Measurements from ENCODE around the gene PRRT1. TPM values are rescaled to one million over a fixed set of nuclear protein-coding genes. Genes with fewer than 3 reads are reported as not detected.
A peak's percentile ranks its signal among the peaks of the same experiment; 100 is the strongest.
"Not testable (repeated sequence)": the region's sequence is repeated elsewhere in the genome, so short reads cannot be mapped to it uniquely, and the experiment has no call there.

Gene PRRT1
- total RNA-seq, 1 experiment from 2014 or later, result 0.10 TPM

DNA sequence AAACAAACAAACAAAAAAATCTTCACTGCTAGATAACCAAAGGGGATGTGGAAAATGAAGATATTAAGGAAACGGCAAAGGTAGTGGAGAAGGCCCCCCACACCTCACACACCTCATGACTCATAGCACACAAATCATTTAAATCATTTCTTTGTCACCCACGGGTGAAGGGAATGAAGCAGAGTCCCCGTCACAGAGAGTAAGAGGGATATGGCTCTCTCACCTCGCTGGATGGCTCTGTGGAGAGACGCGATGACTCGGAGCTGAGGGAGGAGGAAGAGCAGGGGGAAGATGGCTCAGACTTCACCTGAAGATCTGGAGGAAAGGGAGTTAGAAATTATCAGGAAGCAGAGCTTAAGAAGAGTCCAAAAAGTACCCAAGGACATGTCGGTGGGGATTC is 24.9 kb downstream of the PRRT1 start:
- DNase-seq (ENCODE audit: low spot score), result no peak

GRCh38 chr6:32123681-32124080 is 28.1 kb downstream of the PRRT1 start:
- DNase-seq (ENCODE audit: low spot score), result no peak

DNA sequence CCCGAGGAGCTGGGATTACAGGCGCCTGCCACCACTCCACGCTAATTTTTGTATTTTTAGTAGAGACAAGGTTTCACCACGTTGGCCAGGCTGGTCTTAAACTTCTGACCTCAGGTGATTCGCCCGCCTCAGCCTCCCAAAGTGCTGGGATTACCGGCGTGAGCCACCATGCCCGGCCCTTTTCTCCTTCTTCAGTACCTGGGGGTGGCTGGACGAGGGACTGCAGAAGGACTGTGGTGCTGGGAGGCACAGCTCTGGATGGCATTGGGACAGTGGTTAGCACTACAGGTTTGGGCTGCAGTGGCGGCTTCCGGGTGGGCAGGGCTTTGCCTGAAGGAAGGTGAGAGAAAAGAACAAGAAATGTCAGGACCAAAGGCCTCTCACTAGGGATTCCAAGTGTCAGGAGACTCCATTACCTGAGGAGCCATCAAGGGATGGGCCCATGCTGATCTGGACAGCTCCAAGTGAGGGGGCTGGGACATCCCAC is 31.1 kb downstream of the PRRT1 start:
- no peak for DNase-seq (ENCODE audit: low spot score)

DNA sequence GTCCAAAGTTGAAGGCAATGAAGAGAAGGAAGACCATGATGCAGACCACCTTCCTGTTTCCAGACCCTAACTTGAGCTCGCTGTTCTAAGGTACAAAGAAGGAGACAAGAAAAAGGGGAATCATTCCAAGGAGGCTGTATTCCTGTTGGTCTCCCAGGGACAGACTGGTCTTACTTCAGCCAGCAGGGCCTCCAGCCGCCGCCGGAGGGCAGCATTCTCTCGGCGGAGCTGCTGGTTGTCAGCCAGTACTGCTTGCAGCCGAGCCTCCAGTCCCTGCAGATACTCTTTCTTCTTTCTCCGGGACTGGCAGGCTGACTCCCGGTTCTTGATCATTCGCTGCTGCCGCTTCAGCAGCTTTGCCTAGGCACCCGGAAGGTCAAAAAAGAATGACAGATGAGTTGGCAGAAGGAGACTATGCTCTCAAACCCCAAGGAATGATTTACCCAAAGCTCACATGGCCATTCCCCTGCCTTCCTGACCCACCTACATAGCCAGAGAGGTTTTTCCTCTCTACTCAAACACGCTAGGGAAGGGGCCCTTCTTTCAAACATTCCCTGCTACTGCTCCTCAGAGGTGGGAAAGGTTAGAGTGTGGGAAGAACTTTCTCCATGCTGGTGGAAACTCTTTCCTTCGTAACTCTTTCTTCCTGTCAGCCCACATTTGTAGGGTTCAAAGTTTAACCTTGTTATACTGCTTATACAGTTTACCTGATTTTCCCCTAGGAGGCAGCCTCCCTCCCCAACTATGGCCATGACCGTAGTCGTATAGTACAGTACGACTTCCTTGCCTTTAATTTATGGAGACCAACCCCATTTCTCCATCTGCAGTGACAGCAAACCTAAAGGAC is 32.7 kb downstream of the PRRT1 start:
- peak; percentile 70 for DNase-seq (ENCODE audit: low spot score)

DNA sequence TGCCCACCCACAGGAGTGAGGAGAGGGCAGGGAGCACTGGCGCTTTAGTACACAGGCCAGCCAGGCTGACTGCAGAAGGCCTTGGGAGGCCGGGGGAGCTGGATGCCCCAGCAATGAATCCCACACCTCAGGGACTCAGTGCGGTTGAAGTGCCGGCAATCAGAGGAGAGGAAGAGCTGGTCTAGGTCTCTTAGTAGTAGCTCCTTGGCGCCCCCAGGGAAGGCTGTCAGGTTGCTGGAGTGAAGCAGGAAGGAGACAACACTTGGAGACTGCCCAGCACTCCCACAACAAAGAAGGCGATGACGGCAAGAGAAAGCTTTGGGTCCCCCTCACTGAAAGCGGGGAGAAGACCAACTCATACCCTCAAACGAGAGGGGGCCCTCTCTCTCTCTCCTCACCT is 34.3 kb downstream of the PRRT1 start:
- no peak for DNase-seq (ENCODE audit: low spot score)

DNA sequence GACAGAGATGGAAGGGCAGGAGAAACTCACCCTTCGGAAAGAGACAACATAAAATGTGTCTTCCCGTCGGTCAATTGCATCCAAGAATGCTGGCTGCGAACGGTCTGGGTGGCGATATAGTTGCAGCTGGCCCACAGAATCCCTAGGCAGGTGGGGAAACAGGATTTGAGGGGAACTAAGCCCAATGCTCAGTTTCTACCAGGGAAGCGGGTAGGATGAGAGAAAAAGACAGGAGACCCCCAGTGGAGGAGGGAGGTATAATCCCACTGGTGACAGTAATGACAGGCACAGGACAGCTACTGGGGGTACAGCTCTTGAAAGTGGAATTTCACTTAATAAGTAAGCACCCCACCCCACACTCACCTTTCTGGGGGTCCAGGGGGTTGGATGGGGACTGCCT is 35.1 kb downstream of the PRRT1 start:
- DNase-seq (ENCODE audit: low spot score), result no peak

DNA sequence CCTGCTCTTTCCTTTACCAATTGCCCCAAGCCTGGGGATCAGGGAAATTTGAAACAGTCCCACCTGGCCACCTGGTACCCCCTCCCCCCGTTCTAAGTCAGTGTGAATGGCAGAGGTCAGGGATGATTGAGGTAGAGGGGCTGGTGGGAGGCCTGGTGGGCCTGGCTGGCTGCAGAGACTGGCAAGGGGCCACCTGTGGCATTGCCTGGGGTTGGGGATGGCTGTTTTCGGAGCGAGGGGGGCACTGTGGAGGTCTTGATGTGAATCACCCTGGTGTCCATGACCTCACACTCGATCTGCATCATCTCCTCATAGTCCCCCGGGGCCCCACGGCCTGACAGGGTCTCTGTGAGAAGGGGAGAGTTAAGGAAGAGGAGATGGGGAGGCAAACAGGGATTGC is 36.1 kb downstream of the PRRT1 start:
- DNase-seq (ENCODE audit: low spot score), result no peak

- DNase-seq (ENCODE audit: low spot score), result no peak
These were observed 36.9 kb downstream of the PRRT1 start for GRCh38 chr6:32114796-32115195.

- DNase-seq (ENCODE audit: low spot score), result peak; percentile 39
These were observed 38.1 kb downstream of the PRRT1 start for GRCh38 chr6:32113386-32114352.

GRCh38 chr6:32112431-32112980 is 39.2 kb downstream of the PRRT1 start:
- no peak for DNase-seq (ENCODE audit: low spot score)

GRCh38 chr6:32111424-32112066 is 40.2 kb downstream of the PRRT1 start:
- no peak for DNase-seq (ENCODE audit: low spot score)

DNA sequence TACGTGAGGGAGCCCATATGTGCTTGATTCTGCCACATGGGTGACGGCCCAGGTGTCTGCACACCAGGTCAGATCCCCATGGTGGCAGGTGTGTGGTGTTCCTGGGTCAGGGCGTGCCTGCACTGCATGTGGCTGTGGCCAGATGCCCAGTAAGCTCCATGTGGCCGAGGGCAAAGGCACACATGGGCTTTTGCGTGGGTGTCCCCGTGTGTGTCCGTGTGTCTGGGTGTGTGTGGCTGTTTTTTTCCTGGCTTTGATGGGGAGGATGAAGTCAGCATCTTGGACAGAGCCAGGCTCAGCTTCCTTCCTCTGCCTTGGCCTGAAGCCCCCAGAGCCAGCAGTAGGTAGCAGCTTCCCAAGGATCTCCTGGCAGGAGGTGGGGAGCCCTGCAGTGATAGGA is 41.1 kb downstream of the PRRT1 start:
- DNase-seq (ENCODE audit: low spot score), result no peak

DNA sequence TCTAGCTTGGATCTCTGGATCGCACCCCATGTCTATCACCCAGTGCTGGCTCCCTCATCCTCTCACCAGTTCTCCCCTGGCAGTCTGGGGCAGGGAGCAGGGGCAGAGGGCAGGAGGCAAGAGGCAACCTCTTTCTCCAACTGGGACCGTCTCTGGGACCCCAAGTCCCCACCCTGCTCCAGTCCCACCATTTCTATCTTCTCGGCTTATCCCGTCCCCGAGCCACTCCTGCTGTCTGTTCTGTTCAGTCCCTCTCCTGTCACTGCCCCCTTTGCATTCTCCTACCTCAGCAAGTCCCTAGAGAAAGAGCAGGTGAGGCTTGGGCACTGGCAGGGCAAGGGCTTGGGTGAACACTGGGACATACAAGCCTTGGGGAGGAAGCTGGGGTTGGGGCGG is 42.0 kb downstream of the PRRT1 start:
- no peak for DNase-seq (ENCODE audit: low spot score)

- DNase-seq (ENCODE audit: low spot score), result no peak
These were observed 42.5 kb downstream of the PRRT1 start, which contains the start of gene TNXB for GRCh38 chr6:32109114-32109764. TSS of gene TNXB (minus strand) at chr6:32109338. CDS start at chr6:32098198, 11,140 bp downstream.

DNA sequence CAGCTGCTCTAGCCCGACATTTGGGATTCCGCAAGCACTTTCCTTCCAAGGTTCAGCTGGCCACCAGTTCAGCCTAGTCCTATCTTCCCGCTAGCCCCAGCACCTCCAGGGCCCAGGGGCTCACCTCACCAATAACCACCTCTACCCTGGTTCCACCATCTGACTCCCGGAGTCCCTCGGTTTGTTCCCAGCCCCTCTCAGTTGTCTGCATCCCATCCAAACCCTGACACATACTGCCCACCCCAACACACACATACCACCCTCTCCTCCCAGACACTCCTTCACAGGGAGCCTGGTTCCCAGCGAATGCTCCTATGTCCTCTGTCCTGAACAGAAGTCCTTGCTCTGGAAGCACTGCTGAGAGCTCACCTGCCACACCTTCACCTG is 43.0 kb downstream of the PRRT1 start:
- no peak for DNase-seq (ENCODE audit: low spot score)

GRCh38 chr6:32108094-32108627 is 43.6 kb downstream of the PRRT1 start:
- DNase-seq (ENCODE audit: low spot score), result peak; percentile 47

DNA sequence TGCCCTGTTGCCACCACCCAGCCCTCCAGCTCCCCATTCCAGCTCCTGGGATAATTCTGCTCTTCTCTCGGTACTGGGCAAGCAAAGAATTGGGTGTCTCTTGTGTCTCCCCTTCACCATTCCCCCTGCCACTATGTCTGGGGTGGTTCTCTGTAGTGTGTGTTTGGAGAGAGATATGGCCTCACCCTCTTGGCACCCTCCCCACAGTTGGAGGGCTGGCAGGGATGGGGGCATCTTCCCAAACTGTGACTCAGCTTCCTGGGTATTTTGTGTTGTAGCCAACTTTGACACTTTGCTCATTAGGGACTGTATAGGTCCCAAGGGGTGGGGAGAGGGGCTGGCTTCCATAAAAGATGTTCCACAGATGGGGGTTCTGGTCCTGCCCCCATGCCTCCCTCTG is 44.3 kb downstream of the PRRT1 start:
- no peak for DNase-seq (ENCODE audit: low spot score)

DNA sequence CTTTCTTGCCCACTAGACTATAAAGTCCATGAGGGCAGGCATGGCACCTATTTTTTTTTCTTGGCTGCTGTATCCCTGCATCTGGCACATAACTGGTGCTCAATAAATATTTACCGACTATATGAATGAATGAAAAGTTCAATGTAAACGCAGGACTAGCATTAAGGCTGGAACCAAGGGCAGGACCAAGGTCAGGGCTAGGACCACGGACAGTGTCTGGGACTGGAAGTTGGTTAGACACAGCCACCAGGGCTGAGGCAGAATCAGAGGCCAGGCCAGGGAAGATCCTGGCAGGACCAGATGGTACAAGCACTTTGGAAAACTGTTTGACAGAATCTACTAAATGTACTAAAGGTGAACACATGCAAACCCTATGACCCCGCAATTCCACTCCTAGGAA is 46.3 kb downstream of the PRRT1 start:
- DNase-seq (ENCODE audit: low spot score), result no peak

- DNase-seq (ENCODE audit: low spot score), result no peak
These were observed 49.5 kb downstream of the PRRT1 start for GRCh38 chr6:32102255-32102654.

- not testable (repeated sequence) for DNase-seq (ENCODE audit: low spot score)
These were observed 51.5 kb downstream of the PRRT1 start for GRCh38 chr6:32100251-32100650.

All from H4 (cell line).